ENCODE data around the gene NAV2. TPM values are rescaled to one million over a fixed set of nuclear protein-coding genes. Genes with fewer than 3 reads are reported as not detected.

Gene NAV2
- total and polyA plus RNA-seq, 2 experiments from 2014 or later, result 26.0 to 45.0 TPM

DNA sequence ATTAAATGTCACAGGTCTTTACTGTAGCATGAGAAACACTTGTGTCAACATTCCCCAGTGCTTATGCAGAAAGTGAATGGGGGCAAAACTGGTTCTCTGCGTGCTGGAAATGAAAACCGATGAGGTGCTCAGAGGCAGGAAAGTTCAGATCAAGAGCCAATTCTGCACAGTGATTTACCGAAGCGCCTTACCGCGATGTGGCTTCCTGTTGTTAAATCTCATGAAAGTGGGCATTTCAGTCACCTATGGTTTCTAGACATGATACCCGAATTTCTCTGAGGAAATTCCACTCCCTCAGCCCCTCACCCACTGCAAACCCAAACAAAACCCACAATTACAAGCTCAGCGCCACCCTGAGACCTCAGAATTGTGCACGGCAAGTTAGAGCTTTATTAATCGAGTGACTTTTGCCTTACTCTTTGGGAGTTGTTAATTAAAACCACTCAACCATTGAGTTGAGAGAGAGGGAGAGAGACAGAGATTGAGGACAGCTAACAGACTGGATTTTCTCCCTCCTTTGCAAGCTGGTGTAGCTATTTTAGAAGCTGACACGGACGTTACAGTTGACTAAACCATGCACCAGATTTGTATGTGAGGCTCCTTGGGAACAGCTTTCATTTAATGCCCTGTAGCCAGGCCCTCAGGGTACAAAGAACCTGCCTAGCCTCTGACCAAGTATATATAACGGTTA lies 251.2 kb downstream of the NAV2 start:
- Histone ChIP-seq H3K4me3 (no peak overlapping the region), H3K9me2 (ENCODE audit: insufficient read depth) (0 out of 2 replicates have a peak, but pooled peaks cover 3% of the 10 kb centered on the region), H3K79me2 (replicated peaks; ENCODE audit: insufficient read depth) (no peaks in the 10 kb centered on the region), H3K27me3 (ENCODE audit: insufficient read depth) (no peaks in the 10 kb centered on the region), H3K4me1 (ENCODE audit: insufficient read depth) (no peaks in the 10 kb centered on the region), H4K20me1 (replicated peaks; ENCODE audit: insufficient read depth) (peaks cover 7% of the 10 kb centered on the region), H3K4me2 (no peak overlapping the region), H3K36me3 (ENCODE audit: insufficient read depth) (no peaks in the 10 kb centered on the region), H3F3A (replicated peaks; ENCODE audit: low read depth) (no peaks in the 10 kb centered on the region), H3K27ac (ENCODE audit: low read depth) (0 out of 2 replicates have a peak overlapping the region, but pooled peaks have one; percentile 45), H2AFZ (no peak overlapping the region)
- DNase-seq (ENCODE audit: low spot score) (no peak), ATAC-seq (no peak)
- Mint-ChIP-seq H3K27ac (no peak overlapping the region), H3K9me3 (no peaks in the 10 kb centered on the region), H3K4me3 (no peak overlapping the region), H3K4me1 (no peaks in the 10 kb centered on the region; the same call in 1 of the 3 replicates), H3K36me3 (ENCODE audit: low read depth) (peaks cover 27% of the 10 kb centered on the region), H3K27me3 (ENCODE audit: insufficient read depth, low read depth, poor library complexity) (no peaks in the 10 kb centered on the region)
- TF ChIP-seq JUNB (IDR thresholded peaks at IDR 0.05; ENCODE audit: unreplicated experiment), result no peak
- no peak for TF ChIP-seq NANOG (IDR thresholded peaks at IDR 0.05; ENCODE audit: borderline replicate concordance)
- no peak for TF ChIP-seq STAT1 (IDR thresholded peaks at IDR 0.05; ENCODE audit: unreplicated experiment)
- no peak for TF ChIP-seq REST (IDR thresholded peaks at IDR 0.05; ENCODE audit: unreplicated experiment)
- no peak for TF ChIP-seq ETS1 (IDR thresholded peaks at IDR 0.05)
- no peak for TF ChIP-seq ZNF114 (CRISPR knock-in tag; IDR thresholded peaks at IDR 0.05)
- no peak for TF ChIP-seq POLR2AphosphoS5 (IDR thresholded peaks at IDR 0.05; ENCODE audit: low read depth)
- no peak for TF ChIP-seq EZH2 (IDR thresholded peaks at IDR 0.05; ENCODE audit: low read depth, unreplicated experiment)
- TF ChIP-seq CTCF (conservative IDR thresholded peaks at IDR 0.05; ENCODE audit: low read depth in 2 of 2), result no peak
- TF ChIP-seq, protein P1, sequence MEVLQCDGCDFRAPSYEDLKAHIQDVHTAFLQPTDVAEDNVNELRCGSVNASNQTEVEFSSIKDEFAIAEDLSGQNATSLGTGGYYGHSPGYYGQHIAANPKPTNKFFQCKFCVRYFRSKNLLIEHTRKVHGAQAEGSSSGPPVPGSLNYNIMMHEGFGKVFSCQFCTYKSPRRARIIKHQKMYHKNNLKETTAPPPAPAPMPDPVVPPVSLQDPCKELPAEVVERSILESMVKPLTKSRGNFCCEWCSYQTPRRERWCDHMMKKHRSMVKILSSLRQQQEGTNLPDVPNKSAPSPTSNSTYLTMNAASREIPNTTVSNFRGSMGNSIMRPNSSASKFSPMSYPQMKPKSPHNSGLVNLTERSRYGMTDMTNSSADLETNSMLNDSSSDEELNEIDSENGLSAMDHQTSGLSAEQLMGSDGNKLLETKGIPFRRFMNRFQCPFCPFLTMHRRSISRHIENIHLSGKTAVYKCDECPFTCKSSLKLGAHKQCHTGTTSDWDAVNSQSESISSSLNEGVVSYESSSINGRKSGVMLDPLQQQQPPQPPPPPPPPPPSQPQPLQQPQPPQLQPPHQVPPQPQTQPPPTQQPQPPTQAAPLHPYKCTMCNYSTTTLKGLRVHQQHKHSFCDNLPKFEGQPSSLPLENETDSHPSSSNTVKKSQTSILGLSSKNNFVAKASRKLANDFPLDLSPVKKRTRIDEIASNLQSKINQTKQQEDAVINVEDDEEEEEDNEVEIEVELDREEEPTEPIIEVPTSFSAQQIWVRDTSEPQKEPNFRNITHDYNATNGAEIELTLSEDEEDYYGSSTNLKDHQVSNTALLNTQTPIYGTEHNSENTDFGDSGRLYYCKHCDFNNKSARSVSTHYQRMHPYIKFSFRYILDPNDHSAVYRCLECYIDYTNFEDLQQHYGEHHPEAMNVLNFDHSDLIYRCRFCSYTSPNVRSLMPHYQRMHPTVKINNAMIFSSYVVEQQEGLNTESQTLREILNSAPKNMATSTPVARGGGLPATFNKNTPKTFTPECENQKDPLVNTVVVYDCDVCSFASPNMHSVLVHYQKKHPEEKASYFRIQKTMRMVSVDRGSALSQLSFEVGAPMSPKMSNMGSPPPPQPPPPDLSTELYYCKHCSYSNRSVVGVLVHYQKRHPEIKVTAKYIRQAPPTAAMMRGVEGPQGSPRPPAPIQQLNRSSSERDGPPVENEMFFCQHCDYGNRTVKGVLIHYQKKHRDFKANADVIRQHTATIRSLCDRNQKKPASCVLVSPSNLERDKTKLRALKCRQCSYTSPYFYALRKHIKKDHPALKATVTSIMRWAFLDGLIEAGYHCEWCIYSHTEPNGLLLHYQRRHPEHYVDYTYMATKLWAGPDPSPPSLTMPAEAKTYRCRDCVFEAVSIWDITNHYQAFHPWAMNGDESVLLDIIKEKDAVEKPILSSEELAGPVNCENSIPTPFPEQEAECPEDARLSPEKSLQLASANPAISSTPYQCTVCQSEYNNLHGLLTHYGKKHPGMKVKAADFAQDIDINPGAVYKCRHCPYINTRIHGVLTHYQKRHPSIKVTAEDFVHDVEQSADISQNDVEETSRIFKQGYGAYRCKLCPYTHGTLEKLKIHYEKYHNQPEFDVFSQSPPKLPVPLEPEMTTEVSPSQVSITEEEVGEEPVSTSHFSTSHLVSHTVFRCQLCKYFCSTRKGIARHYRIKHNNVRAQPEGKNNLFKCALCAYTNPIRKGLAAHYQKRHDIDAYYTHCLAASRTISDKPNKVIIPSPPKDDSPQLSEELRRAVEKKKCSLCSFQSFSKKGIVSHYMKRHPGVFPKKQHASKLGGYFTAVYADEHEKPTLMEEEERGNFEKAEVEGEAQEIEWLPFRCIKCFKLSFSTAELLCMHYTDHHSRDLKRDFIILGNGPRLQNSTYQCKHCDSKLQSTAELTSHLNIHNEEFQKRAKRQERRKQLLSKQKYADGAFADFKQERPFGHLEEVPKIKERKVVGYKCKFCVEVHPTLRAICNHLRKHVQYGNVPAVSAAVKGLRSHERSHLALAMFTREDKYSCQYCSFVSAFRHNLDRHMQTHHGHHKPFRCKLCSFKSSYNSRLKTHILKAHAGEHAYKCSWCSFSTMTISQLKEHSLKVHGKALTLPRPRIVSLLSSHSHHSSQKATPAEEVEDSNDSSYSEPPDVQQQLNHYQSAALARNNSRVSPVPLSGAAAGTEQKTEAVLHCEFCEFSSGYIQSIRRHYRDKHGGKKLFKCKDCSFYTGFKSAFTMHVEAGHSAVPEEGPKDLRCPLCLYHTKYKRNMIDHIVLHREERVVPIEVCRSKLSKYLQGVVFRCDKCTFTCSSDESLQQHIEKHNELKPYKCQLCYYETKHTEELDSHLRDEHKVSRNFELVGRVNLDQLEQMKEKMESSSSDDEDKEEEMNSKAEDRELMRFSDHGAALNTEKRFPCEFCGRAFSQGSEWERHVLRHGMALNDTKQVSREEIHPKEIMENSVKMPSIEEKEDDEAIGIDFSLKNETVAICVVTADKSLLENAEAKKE (CRISPR knock-in tag; IDR thresholded peaks at IDR 0.05), result no peak
- no peak for TF ChIP-seq CREB1 (CRISPR knock-in tag; IDR thresholded peaks at IDR 0.05; ENCODE audit: low read depth)
- no peak for TF ChIP-seq EZH2phosphoT487 (IDR thresholded peaks at IDR 0.05; ENCODE audit: unreplicated experiment)
- no peak for TF ChIP-seq ZNF331 (CRISPR knock-in tag; IDR thresholded peaks at IDR 0.05; ENCODE audit: low read depth)

All from GM23338 (cell line).